PC-9 (cell line): ENCODE results near the gene RENBP. TPM values are rescaled to one million over a fixed set of nuclear protein-coding genes. Genes with fewer than 3 reads are reported as not detected.
A peak's percentile ranks its signal among the peaks of the same experiment; 100 is the strongest.

ENCODE experiments used
- BruUV-seq: library from RNA; stranded (reverse); fragments of 400-500 nt; replicated peaks from 2 replicates; lab custom pipeline; 2021; lab: Mats Ljungman, UMichigan
- CTCF ChIA-PET: fragments of 300-600 bp; sonication (Branson Sonifier 250); formaldehyde crosslinking; loops from one replicate; lab custom pipeline; 2022; ENCODE audit warnings: antibody characterized with exemption; lab: Charles Lee
- POLR2A ChIA-PET: fragments of 300-600 bp; sonication (Branson Sonifier 250); formaldehyde crosslinking; loops from one replicate; lab custom pipeline; 2022; ENCODE audit warnings: antibody characterized with exemption; ENCODE audit not compliant: unreplicated experiment; lab: Charles Lee
- DNase-seq, 2 experiments: peaks; one replicate each; pipeline versions ENCODE4 v3.0.0 to v3.0.0-alpha.2; 2015 to 2022; ENCODE audit warnings: mixed read lengths in 1 of 2
- H2AFZ ChIP-seq: fragments of 200-600 bp; sonication (generic); 2 replicates; pipeline ENCODE4 v1.8.1; 2017; ENCODE audit warnings: antibody characterized with exemption
- H3F3A ChIP-seq: fragments of 200-600 bp; sonication (generic); 2 replicates; pipeline ENCODE4 v1.8.1; 2017; ENCODE audit warnings: antibody characterized with exemption, mild to moderate bottlenecking, low read depth; ENCODE audit not compliant: insufficient read depth
- H3K27ac ChIP-seq: fragments of 200-600 bp; sonication (generic); 2 replicates; pipeline ENCODE4 v1.6.1; 2016; ENCODE audit warnings: mixed run types
- H3K27me3 ChIP-seq: fragments of 200-600 bp; sonication (generic); 2 replicates; pipeline ENCODE4 v1.6.1; 2016; ENCODE audit warnings: low read depth, mixed run types; ENCODE audit not compliant: insufficient read depth
- H3K36me3 ChIP-seq: fragments of 200-600 bp; sonication (generic); 2 replicates; pipeline ENCODE4 v1.6.1; 2016; ENCODE audit warnings: low read depth, mixed run types
- H3K4me1 ChIP-seq: fragments of 200-600 bp; sonication (generic); replicated peaks from 2 replicates; pipeline ENCODE4 v1.6.1; 2016; ENCODE audit warnings: mixed run types; ENCODE audit not compliant: insufficient read depth
- H3K4me2 ChIP-seq: fragments of 200-600 bp; sonication (generic); 2 replicates; pipeline ENCODE4 v1.6.1; 2017; ENCODE audit warnings: mixed run types
- H3K4me3 ChIP-seq: fragments of 200-600 bp; sonication (generic); 2 replicates; pipeline ENCODE4 v1.6.1; 2016; ENCODE audit warnings: mixed run types
- H3K79me2 ChIP-seq: fragments of 200-600 bp; sonication (generic); 2 replicates; pipeline ENCODE4 v1.6.1; 2017; ENCODE audit warnings: low read depth, mixed run types
- H3K9me2 ChIP-seq: fragments of 200-600 bp; sonication (generic); 2 replicates; pipeline ENCODE4 v1.8.1; 2017; ENCODE audit warnings: mild to moderate bottlenecking; ENCODE audit not compliant: insufficient read depth
- H3K9me3 ChIP-seq: fragments of 200-600 bp; sonication (generic); 2 replicates; pipeline ENCODE4 v1.8.1; 2016; ENCODE audit warnings: low read depth; ENCODE audit not compliant: insufficient read depth
- H4K20me1 ChIP-seq: fragments of 200-600 bp; sonication (generic); 2 replicates; pipeline ENCODE4 v1.8.1; 2017; ENCODE audit not compliant: insufficient read depth
- EZH2 ChIP-seq: fragments of 200-600 bp; sonication (generic); IDR thresholded peaks from 2 replicates; pipeline ENCODE4 v1.8.0; 2017; ENCODE audit warnings: antibody characterized with exemption, low read depth
- intact Hi-C: fragments of 100-400 bp; cut with micrococcal nuclease; formaldehyde crosslinking; loops from one replicate; pipeline ENCODE4 v1.10.0; 2022; ENCODE audit not compliant: unreplicated experiment
- total RNA-seq: library from RNA; stranded (reverse); gene quantifications from 2 replicates; pipeline ENCODE4 v1.2.3, GENCODE V29; 2021
- TF ChIP-seq, protein P1 (sequence below): fragments of 200-600 bp; sonication (generic); conservative IDR thresholded peaks from 2 replicates; pipeline ENCODE4 v1.6.1; 2017; ENCODE audit warnings: mixed run types, antibody characterized with exemption, mild to moderate bottlenecking, moderate library complexity

The RENBP gene
- total RNA-seq, 1 experiment from 2014 or later = 6.8 TPM

DNA sequence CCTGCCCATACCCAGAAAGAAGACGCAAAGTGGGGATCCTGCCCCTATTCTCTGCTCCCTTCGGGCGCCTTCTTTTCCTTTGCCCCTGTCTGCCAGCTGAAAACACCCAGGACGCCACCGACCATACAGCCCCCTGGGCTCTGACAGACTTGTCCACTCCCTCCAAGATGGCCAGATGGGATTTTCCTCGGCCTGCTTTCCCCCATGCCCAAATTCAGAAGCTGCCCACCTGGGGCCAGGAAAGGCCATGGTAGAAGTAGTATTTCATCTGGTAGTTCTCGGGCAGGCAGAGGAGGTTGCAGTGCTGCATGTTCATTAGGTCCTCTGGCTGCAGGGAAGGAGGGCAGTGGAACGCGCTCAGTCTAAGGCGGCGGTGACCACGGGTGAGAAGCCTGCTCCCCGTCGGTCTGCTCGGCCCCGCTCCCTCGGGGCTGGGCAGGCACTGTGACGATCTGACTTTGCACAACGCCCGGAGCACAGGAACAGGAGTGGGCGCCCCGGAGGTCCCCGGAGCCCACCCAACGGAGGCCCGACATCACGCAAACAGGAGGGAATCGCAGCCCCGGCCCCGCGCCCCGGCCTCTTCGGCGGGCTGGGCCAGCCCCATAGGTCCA lies 10.2 kb downstream of the RENBP start:
- intact Hi-C loops = loop anchor here (2.0 kb wide), 1 partner anchor 209 kb away; the partner anchor contains the start of genes ABCD1 and BCAP31
- no peaks in the 10 kb centered on the region for H3K27me3 ChIP-seq
- no peaks in the 10 kb centered on the region; the same call in 1 of the 2 replicates for H4K20me1 ChIP-seq
- H3K4me2 ChIP-seq = peak overlapping the region; percentile 91
- TF ChIP-seq EZH2 = no peak
- TF ChIP-seq, protein P1, sequence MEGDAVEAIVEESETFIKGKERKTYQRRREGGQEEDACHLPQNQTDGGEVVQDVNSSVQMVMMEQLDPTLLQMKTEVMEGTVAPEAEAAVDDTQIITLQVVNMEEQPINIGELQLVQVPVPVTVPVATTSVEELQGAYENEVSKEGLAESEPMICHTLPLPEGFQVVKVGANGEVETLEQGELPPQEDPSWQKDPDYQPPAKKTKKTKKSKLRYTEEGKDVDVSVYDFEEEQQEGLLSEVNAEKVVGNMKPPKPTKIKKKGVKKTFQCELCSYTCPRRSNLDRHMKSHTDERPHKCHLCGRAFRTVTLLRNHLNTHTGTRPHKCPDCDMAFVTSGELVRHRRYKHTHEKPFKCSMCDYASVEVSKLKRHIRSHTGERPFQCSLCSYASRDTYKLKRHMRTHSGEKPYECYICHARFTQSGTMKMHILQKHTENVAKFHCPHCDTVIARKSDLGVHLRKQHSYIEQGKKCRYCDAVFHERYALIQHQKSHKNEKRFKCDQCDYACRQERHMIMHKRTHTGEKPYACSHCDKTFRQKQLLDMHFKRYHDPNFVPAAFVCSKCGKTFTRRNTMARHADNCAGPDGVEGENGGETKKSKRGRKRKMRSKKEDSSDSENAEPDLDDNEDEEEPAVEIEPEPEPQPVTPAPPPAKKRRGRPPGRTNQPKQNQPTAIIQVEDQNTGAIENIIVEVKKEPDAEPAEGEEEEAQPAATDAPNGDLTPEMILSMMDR = no peak
- 0 out of 2 replicates have a peak overlapping the region, but pooled peaks have one; percentile 62 for H2AFZ ChIP-seq
- no peak for DNase-seq
- CTCF ChIA-PET = no interaction called here
- H3K27ac ChIP-seq = no peak overlapping the region
- H3K4me3 ChIP-seq = peak overlapping the region; percentile 85
- H3K9me2 ChIP-seq = no peaks in the 10 kb centered on the region
- H3K9me3 ChIP-seq = no peaks in the 10 kb centered on the region
- H3K4me1 ChIP-seq = 0 out of 2 replicates have a peak, but pooled peaks cover 5% of the 10 kb centered on the region
- peaks cover 8% of the 10 kb centered on the region; the same call in 1 of the 2 replicates for H3F3A ChIP-seq
- TSS peak; percentile 32 for BruUV-seq
- H3K79me2 ChIP-seq = peaks cover 23% of the 10 kb centered on the region
- POLR2A ChIA-PET = interaction anchor here (0.6 to 0.7 kb wide), 2 partner anchors 47 to 465 kb away, joined by 3 to 6 read pairs; no protein-coding TSS in a partner anchor
- no peaks in the 10 kb centered on the region for H3K36me3 ChIP-seq

- no peak for TF ChIP-seq EZH2
- TF ChIP-seq, protein P1 = no peak
- H3K4me2 ChIP-seq = peak overlapping the region; percentile 91
- no peaks in the 10 kb centered on the region; the same call in 1 of the 2 replicates for H4K20me1 ChIP-seq
- H3K9me2 ChIP-seq = no peaks in the 10 kb centered on the region
- ChIA-PET POLR2A (interaction anchor here (0.7 kb wide), 1 partner anchor 47 kb away, joined by 6 read pairs; no protein-coding TSS in a partner anchor), CTCF (no interaction called here)
- intact Hi-C loops = loop anchor here (2.0 kb wide), 1 partner anchor 209 kb away; the partner anchor contains the start of genes ABCD1 and BCAP31
- H3K4me1 ChIP-seq = peaks cover 10% of the 10 kb centered on the region; the same call in 1 of the 2 replicates
- no peak overlapping the region for H2AFZ ChIP-seq
- H3K9me3 ChIP-seq = no peaks in the 10 kb centered on the region
- DNase-seq = no peak
- H3K4me3 ChIP-seq = peak overlapping the region; percentile 85
- H3K27ac ChIP-seq = no peak overlapping the region
- no peaks in the 10 kb centered on the region for H3K36me3 ChIP-seq
- no peaks in the 10 kb centered on the region for H3K27me3 ChIP-seq
- H3F3A ChIP-seq = peaks cover 12% of the 10 kb centered on the region; the same call in 1 of the 2 replicates
- no TSS peak for BruUV-seq
- peaks cover 23% of the 10 kb centered on the region for H3K79me2 ChIP-seq
Measured at GRCh38 chrX:153933748-153934147, 10.7 kb downstream of the RENBP start.

DNA sequence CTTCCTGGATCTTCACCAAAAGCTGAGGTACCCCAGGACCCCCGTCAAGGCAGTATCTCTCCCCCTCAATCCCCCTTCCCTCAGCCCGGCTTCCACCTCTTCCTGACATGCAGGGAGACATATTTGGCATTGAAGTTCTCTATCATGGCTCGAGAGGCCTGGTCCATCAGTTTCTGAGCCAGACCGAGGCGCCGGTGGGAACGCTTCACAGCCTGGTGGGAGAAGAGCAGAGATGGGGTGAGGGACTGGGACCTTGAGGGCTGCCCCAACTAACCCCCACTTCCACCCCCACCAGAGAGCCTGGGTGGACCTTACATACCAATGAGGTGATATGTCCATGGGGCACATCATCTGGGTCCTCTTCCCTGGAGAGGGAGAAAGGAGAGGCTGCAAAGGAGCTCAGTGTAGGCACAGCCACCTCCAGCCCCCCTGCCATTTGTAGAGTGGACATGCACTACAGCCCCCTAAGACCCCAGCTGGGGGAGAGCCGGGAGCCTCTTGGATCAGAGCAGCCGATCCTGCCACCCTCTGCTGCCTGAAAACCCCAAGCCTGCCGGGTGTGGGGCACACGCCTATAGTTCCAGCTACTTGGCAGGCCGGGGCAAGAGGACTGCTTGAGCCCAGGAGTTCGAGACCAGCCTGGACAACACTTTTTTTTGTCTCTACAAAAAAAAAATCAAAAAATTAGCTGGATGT lies 12.1 kb downstream of the RENBP start:
- POLR2A ChIA-PET = no interaction called here
- no peak overlapping the region for H3K27ac ChIP-seq
- H2AFZ ChIP-seq = no peak overlapping the region
- H3K27me3 ChIP-seq = no peaks in the 10 kb centered on the region
- no peaks in the 10 kb centered on the region for H3K36me3 ChIP-seq
- no TSS peak for BruUV-seq
- TF ChIP-seq EZH2 = no peak
- TF ChIP-seq, protein P1 = no peak
- peaks cover 19% of the 10 kb centered on the region; the same call in 1 of the 2 replicates for H3F3A ChIP-seq
- DNase-seq = no peak
- no peak overlapping the region for H3K4me2 ChIP-seq
- no peak overlapping the region for H3K4me3 ChIP-seq
- H3K9me3 ChIP-seq = no peaks in the 10 kb centered on the region
- peaks cover 10% of the 10 kb centered on the region; the same call in 1 of the 2 replicates for H3K4me1 ChIP-seq
- H3K79me2 ChIP-seq = peaks cover 23% of the 10 kb centered on the region
- no peaks in the 10 kb centered on the region for H3K9me2 ChIP-seq
- CTCF ChIA-PET = no interaction called here
- H4K20me1 ChIP-seq = no peaks in the 10 kb centered on the region; the same call in 1 of the 2 replicates
- intact Hi-C loops = no loop called here
